ENCODE data around the gene SLC26A9. TPM values are rescaled to one million over a fixed set of nuclear protein-coding genes. Genes with fewer than 3 reads are reported as not detected.

Gene SLC26A9
- total and polyA plus RNA-seq, 2 donors from 2014 or later: 0.69 to 5.9 TPM

DNA sequence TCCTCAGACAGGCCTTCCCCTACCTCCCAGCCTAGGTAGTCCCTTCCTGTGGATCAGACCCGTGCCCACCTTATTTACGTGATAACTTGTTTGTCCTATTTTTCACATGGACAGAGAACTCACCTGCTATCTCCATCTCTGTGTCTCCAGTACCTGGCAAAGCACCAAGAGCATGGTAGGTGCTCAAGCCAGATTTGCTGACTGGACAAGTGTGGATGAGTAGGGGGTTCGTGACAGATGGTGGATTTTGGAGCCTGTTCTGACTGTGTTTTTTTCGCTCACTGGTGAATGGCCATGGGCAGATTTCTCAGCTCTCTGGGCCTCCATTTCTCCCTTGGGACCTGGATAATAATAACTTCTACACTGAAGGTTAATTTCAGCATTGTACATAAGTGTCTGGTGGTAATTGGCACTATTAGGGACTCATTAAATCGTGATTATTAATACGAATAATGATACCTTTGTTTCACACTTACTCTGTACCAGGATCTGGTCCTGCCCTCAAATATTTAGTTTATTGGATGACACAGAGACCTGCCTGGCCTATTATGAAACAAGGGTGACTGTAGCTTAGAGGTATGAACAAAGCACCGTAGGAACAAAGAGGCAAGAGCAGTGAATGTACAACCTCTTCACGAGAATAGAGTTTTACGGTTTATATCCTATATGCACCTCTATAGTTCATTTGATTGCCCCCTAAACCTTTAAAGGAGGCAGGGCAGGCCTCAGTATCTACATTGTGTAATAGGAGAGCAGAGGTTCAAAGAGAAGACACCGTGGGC lies 24.5 kb upstream of the SLC26A9 start:
- Histone ChIP-seq H3K9ac (ENCODE audit: low read length in 3 of 3) (no peak overlapping the region), H3K4me3 (ENCODE audit: low read length in 3 of 3) (no peak overlapping the region), H3K36me3 (ENCODE audit: control insufficient read depth in 2 of 3, insufficient read depth in 3 of 3, low read length in 3 of 3) (no peaks in the 10 kb centered on the region), H3K4me1 (ENCODE audit: control insufficient read depth in 2 of 3, insufficient read depth in 2 of 3, low read depth in 1 of 3, low read length in 3 of 3) (peaks cover 0 to 8% (median 0%) of the 10 kb centered on the region in 3 donors), H3K27me3 (ENCODE audit: control insufficient read depth, insufficient read depth, low read length) (no peaks in the 10 kb centered on the region), H3K9me3 (ENCODE audit: control insufficient read depth in 2 of 3, insufficient read depth in 1 of 3, low read length in 3 of 3) (peaks cover 0 to under 1% (median 0%) of the 10 kb centered on the region in 3 donors), H3K27ac (ENCODE audit: low read depth in 2 of 2, low read length in 2 of 2) (no peak overlapping the region)
- intact Hi-C loops (cut with DNase I): no loop called here
- FAIRE-seq (no peak), DNase-seq (no peak)
- TF ChIP-seq, protein P1, sequence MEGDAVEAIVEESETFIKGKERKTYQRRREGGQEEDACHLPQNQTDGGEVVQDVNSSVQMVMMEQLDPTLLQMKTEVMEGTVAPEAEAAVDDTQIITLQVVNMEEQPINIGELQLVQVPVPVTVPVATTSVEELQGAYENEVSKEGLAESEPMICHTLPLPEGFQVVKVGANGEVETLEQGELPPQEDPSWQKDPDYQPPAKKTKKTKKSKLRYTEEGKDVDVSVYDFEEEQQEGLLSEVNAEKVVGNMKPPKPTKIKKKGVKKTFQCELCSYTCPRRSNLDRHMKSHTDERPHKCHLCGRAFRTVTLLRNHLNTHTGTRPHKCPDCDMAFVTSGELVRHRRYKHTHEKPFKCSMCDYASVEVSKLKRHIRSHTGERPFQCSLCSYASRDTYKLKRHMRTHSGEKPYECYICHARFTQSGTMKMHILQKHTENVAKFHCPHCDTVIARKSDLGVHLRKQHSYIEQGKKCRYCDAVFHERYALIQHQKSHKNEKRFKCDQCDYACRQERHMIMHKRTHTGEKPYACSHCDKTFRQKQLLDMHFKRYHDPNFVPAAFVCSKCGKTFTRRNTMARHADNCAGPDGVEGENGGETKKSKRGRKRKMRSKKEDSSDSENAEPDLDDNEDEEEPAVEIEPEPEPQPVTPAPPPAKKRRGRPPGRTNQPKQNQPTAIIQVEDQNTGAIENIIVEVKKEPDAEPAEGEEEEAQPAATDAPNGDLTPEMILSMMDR (IDR thresholded peaks at IDR 0.05; ENCODE audit: borderline replicate concordance, extremely low read depth, insufficient read depth): no peak

DNA sequence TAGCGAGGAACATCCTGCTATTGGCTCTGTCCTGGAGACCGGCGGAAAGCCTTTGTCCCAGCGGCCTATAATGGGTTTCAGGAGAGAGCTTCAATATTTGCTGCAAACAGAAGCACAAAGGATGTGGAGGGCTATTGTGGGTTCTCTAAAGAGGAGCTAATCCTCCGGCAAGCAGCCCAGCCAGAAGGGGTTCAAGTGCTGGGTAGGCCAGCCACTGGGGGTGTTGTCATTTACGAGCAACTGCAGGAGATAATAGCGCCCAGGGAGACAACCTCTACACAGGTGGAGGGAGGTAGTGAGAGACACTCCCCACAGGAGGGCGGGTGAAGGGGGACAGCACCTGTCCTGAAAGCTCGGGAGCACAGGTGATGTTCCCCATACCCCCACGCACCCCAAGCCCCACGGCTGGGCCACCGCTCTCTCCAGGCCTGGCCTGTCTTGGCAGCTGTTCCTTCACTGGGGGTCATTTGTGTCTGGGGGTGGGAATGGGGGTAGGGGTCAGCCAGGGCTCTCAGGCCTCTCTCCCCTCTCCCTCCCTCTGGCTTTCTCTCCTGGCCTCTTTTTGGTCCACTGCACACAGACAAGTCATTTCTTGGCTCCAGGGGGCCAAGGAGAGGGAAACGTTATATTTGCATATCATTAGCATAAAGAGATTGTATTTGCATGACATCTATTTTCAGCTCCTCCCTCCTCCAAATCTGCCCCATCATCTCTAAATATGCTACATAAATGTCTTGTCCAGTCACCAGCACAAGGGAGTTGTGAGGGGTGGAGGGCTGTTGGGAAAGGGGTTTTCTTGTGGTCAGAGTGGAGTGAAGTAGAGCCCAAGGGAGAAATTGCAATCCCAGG lies 22.0 kb upstream of the SLC26A9 start:
- peaks cover 0 to 6% (median 6%) of the 10 kb centered on the region in 3 donors for H3K4me1 ChIP-seq (ENCODE audit: control insufficient read depth in 2 of 3, insufficient read depth in 2 of 3, low read depth in 1 of 3, low read length in 3 of 3)
- intact Hi-C loops (cut with DNase I): no loop called here
- no peaks in the 10 kb centered on the region for H3K27me3 ChIP-seq (ENCODE audit: control insufficient read depth, insufficient read depth, low read length)
- TF ChIP-seq, protein P1 (IDR thresholded peaks at IDR 0.05; ENCODE audit: borderline replicate concordance, extremely low read depth, insufficient read depth): no peak
- DNase-seq: peak in 1 of 5 donors; percentile 44
- FAIRE-seq: no peak
- no peak overlapping the region for H3K9ac ChIP-seq (ENCODE audit: low read length in 3 of 3)
- no peak overlapping the region for H3K4me3 ChIP-seq (ENCODE audit: low read length in 3 of 3)
- no peaks in the 10 kb centered on the region for H3K36me3 ChIP-seq (ENCODE audit: control insufficient read depth in 2 of 3, insufficient read depth in 3 of 3, low read length in 3 of 3)
- no peak overlapping the region for H3K27ac ChIP-seq (ENCODE audit: low read depth in 2 of 2, low read length in 2 of 2)
- H3K9me3 ChIP-seq (ENCODE audit: control insufficient read depth in 2 of 3, insufficient read depth in 1 of 3, low read length in 3 of 3): no peaks in the 10 kb centered on the region

DNA sequence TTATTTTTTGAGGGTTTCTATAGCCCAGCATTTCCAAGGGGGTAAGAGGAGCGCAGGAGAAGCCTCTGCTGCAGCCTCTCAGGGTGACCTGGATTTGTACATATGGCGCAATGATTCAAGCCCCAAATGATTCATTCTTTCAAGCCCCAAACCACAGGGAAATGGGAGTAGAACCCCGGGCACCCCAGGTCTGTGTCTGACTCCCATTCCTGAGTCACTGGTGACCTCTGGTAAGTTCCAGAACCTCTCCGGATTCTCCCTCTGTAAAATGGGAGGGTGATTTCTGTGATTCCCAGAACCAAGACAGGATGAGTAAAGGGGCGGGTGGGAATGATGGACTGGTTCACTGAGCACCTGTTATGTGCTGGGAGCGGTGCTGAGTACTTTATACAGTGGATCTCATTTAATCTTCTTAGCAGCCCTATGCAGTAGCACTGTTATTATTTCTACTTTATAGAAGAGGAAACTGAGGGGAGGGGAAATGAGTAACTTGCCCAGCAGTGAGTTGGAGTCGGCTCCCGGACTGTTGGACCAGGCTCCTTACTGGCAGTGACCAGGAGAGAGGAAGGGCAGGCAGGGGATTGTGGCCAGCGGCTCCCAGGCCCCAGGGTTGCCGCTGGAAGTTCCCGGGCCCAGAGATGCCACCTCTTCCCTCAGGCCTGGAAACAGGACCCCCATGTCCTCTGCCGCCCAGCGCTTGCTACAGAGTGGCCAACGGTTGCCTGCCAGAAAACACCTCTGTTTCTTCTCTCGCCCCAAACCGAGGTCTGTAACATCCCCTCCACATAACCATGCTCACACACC lies 20.3 kb upstream of the SLC26A9 start:
- no peaks in the 10 kb centered on the region for H3K36me3 ChIP-seq (ENCODE audit: control insufficient read depth in 2 of 3, insufficient read depth in 3 of 3, low read length in 3 of 3)
- no peaks in the 10 kb centered on the region for H3K9me3 ChIP-seq (ENCODE audit: control insufficient read depth in 2 of 3, insufficient read depth in 1 of 3, low read length in 3 of 3)
- intact Hi-C loops (cut with DNase I): no loop called here
- TF ChIP-seq, protein P1 (IDR thresholded peaks at IDR 0.05; ENCODE audit: borderline replicate concordance, extremely low read depth, insufficient read depth): no peak
- H3K27me3 ChIP-seq (ENCODE audit: control insufficient read depth, insufficient read depth, low read length): no peaks in the 10 kb centered on the region
- peaks cover 0 to 6% (median 6%) of the 10 kb centered on the region in 3 donors for H3K4me1 ChIP-seq (ENCODE audit: control insufficient read depth in 2 of 3, insufficient read depth in 2 of 3, low read depth in 1 of 3, low read length in 3 of 3)
- DNase-seq (peak in 1 of 5 donors; percentile 29), FAIRE-seq (no peak)
- H3K4me3 ChIP-seq (ENCODE audit: low read length in 3 of 3): no peak overlapping the region
- no peak overlapping the region for H3K9ac ChIP-seq (ENCODE audit: low read length in 3 of 3)
- no peak overlapping the region for H3K27ac ChIP-seq (ENCODE audit: low read depth in 2 of 2, low read length in 2 of 2)

Data from kidney (tissue), 14 donors.